ENCODE results near the gene MAGI2.
A peak's percentile ranks its signal among the peaks of the same experiment; 100 is the strongest.

- TF ChIP-seq, protein P1, sequence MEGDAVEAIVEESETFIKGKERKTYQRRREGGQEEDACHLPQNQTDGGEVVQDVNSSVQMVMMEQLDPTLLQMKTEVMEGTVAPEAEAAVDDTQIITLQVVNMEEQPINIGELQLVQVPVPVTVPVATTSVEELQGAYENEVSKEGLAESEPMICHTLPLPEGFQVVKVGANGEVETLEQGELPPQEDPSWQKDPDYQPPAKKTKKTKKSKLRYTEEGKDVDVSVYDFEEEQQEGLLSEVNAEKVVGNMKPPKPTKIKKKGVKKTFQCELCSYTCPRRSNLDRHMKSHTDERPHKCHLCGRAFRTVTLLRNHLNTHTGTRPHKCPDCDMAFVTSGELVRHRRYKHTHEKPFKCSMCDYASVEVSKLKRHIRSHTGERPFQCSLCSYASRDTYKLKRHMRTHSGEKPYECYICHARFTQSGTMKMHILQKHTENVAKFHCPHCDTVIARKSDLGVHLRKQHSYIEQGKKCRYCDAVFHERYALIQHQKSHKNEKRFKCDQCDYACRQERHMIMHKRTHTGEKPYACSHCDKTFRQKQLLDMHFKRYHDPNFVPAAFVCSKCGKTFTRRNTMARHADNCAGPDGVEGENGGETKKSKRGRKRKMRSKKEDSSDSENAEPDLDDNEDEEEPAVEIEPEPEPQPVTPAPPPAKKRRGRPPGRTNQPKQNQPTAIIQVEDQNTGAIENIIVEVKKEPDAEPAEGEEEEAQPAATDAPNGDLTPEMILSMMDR (IDR thresholded peaks at IDR 0.05), result peak; percentile 53 to 64 (median 58)
- TF ChIP-seq POLR2A (IDR thresholded peaks at IDR 0.05), result no peak
Measured at GRCh38 chr7:78039790-78040776, 1413.4 kb downstream of the MAGI2 start.
